Endothelial cell of umbilical vein (primary cell): Measurements from ENCODE around the gene FAM98C.

Experiments used
- CTCF ChIP-seq, 2 donors: IDR thresholded peaks; 1 replicate in 1 of 2; 2 replicates in 1 of 2; pipeline ENCODE4 v1.5.1; 2011; ENCODE audit warnings: low read length in 2 of 2, mild to moderate bottlenecking in 2 of 2, moderate library complexity in 2 of 2, control low read depth in 1 of 2, inconsistent platforms in 1 of 2, low read depth in 1 of 2; ENCODE audit not compliant: insufficient read depth in 1 of 2; ENCODE audit errors: extremely low read depth in 1 of 2
- POLR2A ChIP-seq: IDR thresholded peaks from 2 replicates; pipeline ENCODE4 v1.6.1; 2012; ENCODE audit warnings: low read depth, mild to moderate bottlenecking, control low read depth, low read length
- POLR2AphosphoS5 ChIP-seq: IDR thresholded peaks from 2 replicates; pipeline ENCODE4 v1.6.1; 2012; ENCODE audit warnings: low read depth, mild to moderate bottlenecking, control low read depth, low read length, moderate library complexity; ENCODE audit not compliant: insufficient read depth

- no peak for TF ChIP-seq CTCF (IDR thresholded peaks at IDR 0.05; ENCODE audit: extremely low read depth in 1 of 2, insufficient read depth in 1 of 2, low read depth in 1 of 2, low read length in 2 of 2)
- TF ChIP-seq POLR2AphosphoS5: no peak
- TF ChIP-seq POLR2A: no peak
Observed at GRCh38 chr19:38376576-38376975, 26.3 kb upstream of the FAM98C start.
